Measurements from ENCODE around the gene MAS1.

- TF ChIP-seq POLR2A (IDR thresholded peaks at IDR 0.05; ENCODE audit: low read length) = no peak
- no peak for TF ChIP-seq GATA1 (IDR thresholded peaks at IDR 0.05; ENCODE audit: low read depth, low read length)
Measured at GRCh38 chr6:159934181-159934580, 43.4 kb downstream of the MAS1 start.

Measured in erythroblast (primary cell).